DND-41 (cell line): ENCODE measurements around the gene NBEAL2.
"Not testable (repeated sequence)": the region's sequence is repeated elsewhere in the genome, so short reads cannot be mapped to it uniquely, and the experiment has no call there.

ENCODE experiments used
- ATAC-seq: fragments of 200-7000 bp; cut with Tn5 transposase; 3 replicates; pipeline ENCODE4 v1.9.1; 2021; ENCODE audit warnings: low read depth; ENCODE audit not compliant: insufficient read depth
- DNase-seq: peaks from one replicate; pipeline ENCODE4 v3.0.0-alpha.2; 2020
- H2AFZ ChIP-seq: 2 replicates; pipeline ENCODE4 v1.6.0; 2012; ENCODE audit warnings: low read depth, low read length
- H3K27ac ChIP-seq: 2 replicates; pipeline ENCODE4 v1.5.1; 2012; ENCODE audit warnings: low read length, inconsistent platforms
- H3K27me3 ChIP-seq: fragments of 200-600 bp; sonication (generic); 2 replicates; pipeline ENCODE4 v1.6.0; 2012; ENCODE audit warnings: low read length, mild to moderate bottlenecking, inconsistent platforms; ENCODE audit not compliant: insufficient read depth, poor library complexity
- H3K36me3 ChIP-seq: 2 replicates; pipeline ENCODE4 v1.5.1; 2012; ENCODE audit warnings: low read length, inconsistent platforms; ENCODE audit not compliant: insufficient read depth
- H3K4me1 ChIP-seq: 2 replicates; pipeline ENCODE4 v1.5.1; 2012; ENCODE audit warnings: mild to moderate bottlenecking, low read length; ENCODE audit not compliant: insufficient read depth
- H3K4me2 ChIP-seq: 2 replicates; pipeline ENCODE4 v1.6.0; 2012; ENCODE audit warnings: mild to moderate bottlenecking, moderate library complexity, low read length, inconsistent platforms; ENCODE audit not compliant: insufficient read depth
- H3K4me3 ChIP-seq, 2 experiments: fragments of 200-600 bp in 1 of 2; shearing (Covaris generic) in 1 of 2; 2 replicates each; pipeline ENCODE4 v1.5.1; 2012 to 2016; ENCODE audit warnings: inconsistent platforms in 2 of 2, low read length in 2 of 2, mild to moderate bottlenecking in 2 of 2, low read depth in 1 of 2, moderate library complexity in 1 of 2
- H3K79me2 ChIP-seq: 2 replicates; pipeline ENCODE4 v1.6.0; 2012; ENCODE audit warnings: low read length, inconsistent platforms; ENCODE audit not compliant: insufficient read depth
- H3K9ac ChIP-seq: 2 replicates; pipeline ENCODE4 v1.6.0; 2012; ENCODE audit warnings: low read depth, mild to moderate bottlenecking, inconsistent platforms, low read length, moderate library complexity
- H3K9me3 ChIP-seq: 2 replicates; pipeline ENCODE4 v1.5.1; 2012; ENCODE audit warnings: low read length, moderate library complexity, mild to moderate bottlenecking, inconsistent platforms; ENCODE audit not compliant: insufficient read depth, severe bottlenecking
- H4K20me1 ChIP-seq: 2 replicates; pipeline ENCODE4 v1.6.0; 2012; ENCODE audit warnings: low read length; ENCODE audit not compliant: insufficient read depth
- CTCF ChIP-seq: IDR thresholded peaks from 2 replicates; pipeline ENCODE4 v1.5.1; 2012; ENCODE audit warnings: borderline replicate concordance, low read length, moderate library complexity, mild to moderate bottlenecking; ENCODE audit not compliant: poor library complexity, severe bottlenecking; ENCODE audit errors: extremely low read depth
- EZH2 ChIP-seq: IDR thresholded peaks from 3 replicates; pipeline ENCODE4 v1.6.1; 2012; ENCODE audit warnings: borderline replicate concordance, low read depth, mild to moderate bottlenecking, moderate library complexity, low read length, inconsistent platforms; ENCODE audit not compliant: severe bottlenecking

Gene NBEAL2

GRCh38 chr3:46960835-46961234, 18.6 kb upstream of the NBEAL2 start:
- peak overlapping the region; percentile 44; the same call in 1 of the 2 replicates for H3K27ac ChIP-seq
- peaks cover 58% of the 10 kb centered on the region for H4K20me1 ChIP-seq
- no peak overlapping the region for H3K4me2 ChIP-seq
- DNase-seq = no peak
- H3K36me3 ChIP-seq = peaks cover 26% of the 10 kb centered on the region
- H3K4me3 ChIP-seq = no peak overlapping the region
- no peaks in the 10 kb centered on the region for H3K9me3 ChIP-seq
- peaks cover 86% of the 10 kb centered on the region for H3K79me2 ChIP-seq
- no peak overlapping the region for H3K9ac ChIP-seq
- no peaks in the 10 kb centered on the region for H3K27me3 ChIP-seq
- H3K4me1 ChIP-seq = peaks cover 54% of the 10 kb centered on the region
- ATAC-seq = no peak
- no peak overlapping the region for H2AFZ ChIP-seq
- TF ChIP-seq EZH2 (no peak), CTCF (no peak)

- H3K79me2 ChIP-seq = peaks cover 86% of the 10 kb centered on the region
- ATAC-seq = no peak
- no peak for TF ChIP-seq EZH2
- no peak for TF ChIP-seq CTCF
- H4K20me1 ChIP-seq = peaks cover 68% of the 10 kb centered on the region
- H3K4me2 ChIP-seq = no peak overlapping the region
- no peaks in the 10 kb centered on the region for H3K9me3 ChIP-seq
- H3K27ac ChIP-seq = peak overlapping the region; percentile 7; the same call in 1 of the 2 replicates
- no peak overlapping the region for H2AFZ ChIP-seq
- H3K36me3 ChIP-seq = peaks cover 40% of the 10 kb centered on the region
- no peak overlapping the region for H3K4me3 ChIP-seq
- H3K9ac ChIP-seq = no peak overlapping the region
- no peak for DNase-seq
- no peaks in the 10 kb centered on the region for H3K27me3 ChIP-seq
- peaks cover 38% of the 10 kb centered on the region for H3K4me1 ChIP-seq
These were observed 17.0 kb upstream of the NBEAL2 start for GRCh38 chr3:46962427-46962826.

- TF ChIP-seq CTCF = no peak
- TF ChIP-seq EZH2 = no peak
- H3K27ac ChIP-seq = no peak overlapping the region; the same call in 1 of the 2 replicates
- no peak overlapping the region for H3K9ac ChIP-seq
- no peak overlapping the region for H3K4me3 ChIP-seq
- peaks cover 44% of the 10 kb centered on the region for H3K36me3 ChIP-seq
- H3K4me2 ChIP-seq = no peak overlapping the region
- no peak overlapping the region for H2AFZ ChIP-seq
- H3K79me2 ChIP-seq = peaks cover 86% of the 10 kb centered on the region
- no peaks in the 10 kb centered on the region for H3K9me3 ChIP-seq
- H3K27me3 ChIP-seq = no peaks in the 10 kb centered on the region
- DNase-seq (no peak), ATAC-seq (no peak)
- H4K20me1 ChIP-seq = peaks cover 74% of the 10 kb centered on the region
- H3K4me1 ChIP-seq = peaks cover 33% of the 10 kb centered on the region
These were observed 16.5 kb upstream of the NBEAL2 start for GRCh38 chr3:46962990-46963389.

GRCh38 chr3:46964038-46964590, 15.4 kb upstream of the NBEAL2 start:
- not testable (repeated sequence) for H2AFZ ChIP-seq, H3K27ac ChIP-seq, ATAC-seq, H3K4me2 ChIP-seq, DNase-seq, H3K9ac ChIP-seq, H3K27me3 ChIP-seq, H3K9me3 ChIP-seq, H3K4me3 ChIP-seq
- Histone ChIP-seq H3K36me3 (peaks cover 50% of the 10 kb centered on the region), H3K4me1 (peaks cover 23% of the 10 kb centered on the region), H4K20me1 (peaks cover 77% of the 10 kb centered on the region), H3K79me2 (peaks cover 86% of the 10 kb centered on the region)
